ENCODE measurements around the gene COX5A.
A peak's percentile ranks its signal among the peaks of the same experiment; 100 is the strongest.

Gene COX5A

DNA sequence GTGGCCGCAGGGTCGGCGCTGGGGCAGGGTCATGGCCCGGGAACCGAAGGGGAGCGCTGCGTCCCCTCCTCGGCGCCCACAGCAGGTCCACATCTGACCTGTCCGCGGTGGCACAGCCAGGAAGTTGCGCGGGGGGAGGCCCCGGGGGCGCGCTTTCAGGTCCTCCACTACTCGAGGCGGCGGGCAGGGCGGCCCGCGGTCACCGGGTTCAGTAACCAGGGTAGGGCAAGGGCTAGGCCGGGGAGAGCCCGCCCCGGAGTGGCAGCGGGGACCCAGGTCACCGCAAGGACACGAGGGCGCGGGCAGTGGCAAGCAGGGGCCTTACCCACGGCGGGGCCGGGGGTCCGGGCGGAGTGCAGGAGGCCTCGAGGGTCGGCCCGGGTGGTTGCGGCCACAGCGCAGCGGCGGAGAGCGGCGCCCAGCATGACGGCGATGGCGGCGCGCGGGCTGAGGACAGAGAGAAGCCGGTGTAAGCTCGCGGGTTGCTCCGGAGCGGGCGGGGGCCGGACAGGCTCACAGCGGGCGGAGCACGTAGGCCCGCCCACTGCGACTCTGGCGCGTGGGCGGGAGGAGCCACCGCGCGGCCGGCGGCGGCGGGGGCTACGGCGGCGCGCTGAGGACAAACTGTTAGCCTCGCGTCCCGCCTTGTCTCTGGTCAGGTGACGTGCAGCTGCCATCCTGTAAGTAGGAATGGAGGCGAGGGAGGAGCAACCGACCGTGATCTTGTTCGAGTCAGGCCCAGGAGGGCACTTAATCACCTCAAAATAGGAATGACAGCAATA, at the start of gene COX5A:
COX5A (minus strand) TSS at position 484 of the 782 bp plus-strand sequence; CDS start at position 425, 59 bp downstream.
- peak; percentile 92 for DNase-seq

DNA sequence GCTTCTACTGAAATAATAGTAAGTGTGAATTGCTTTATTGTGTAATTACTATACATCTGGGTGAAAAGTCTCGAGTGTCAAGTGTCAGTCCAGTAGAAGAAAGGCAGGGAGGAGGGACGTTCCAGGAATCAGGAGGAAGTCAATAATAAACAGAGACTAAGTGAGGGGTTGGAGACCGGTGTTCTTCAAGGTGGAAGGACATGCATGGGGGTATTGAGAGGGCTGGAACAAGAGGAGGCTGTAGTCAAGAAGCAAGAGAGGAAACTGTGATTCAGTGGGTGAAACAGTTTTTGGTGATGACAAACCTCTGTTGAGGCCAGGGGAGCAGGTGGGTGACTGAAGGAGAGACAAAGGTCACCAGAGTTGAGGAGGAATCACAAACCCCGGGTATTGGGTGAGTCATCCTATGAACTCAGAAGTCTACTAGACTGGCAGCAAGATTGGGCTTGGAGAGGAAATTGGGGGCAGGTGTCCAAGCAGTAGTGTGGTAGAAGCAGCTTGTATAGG, 45.9 kb upstream of the COX5A start:
- no peak for DNase-seq

DNA sequence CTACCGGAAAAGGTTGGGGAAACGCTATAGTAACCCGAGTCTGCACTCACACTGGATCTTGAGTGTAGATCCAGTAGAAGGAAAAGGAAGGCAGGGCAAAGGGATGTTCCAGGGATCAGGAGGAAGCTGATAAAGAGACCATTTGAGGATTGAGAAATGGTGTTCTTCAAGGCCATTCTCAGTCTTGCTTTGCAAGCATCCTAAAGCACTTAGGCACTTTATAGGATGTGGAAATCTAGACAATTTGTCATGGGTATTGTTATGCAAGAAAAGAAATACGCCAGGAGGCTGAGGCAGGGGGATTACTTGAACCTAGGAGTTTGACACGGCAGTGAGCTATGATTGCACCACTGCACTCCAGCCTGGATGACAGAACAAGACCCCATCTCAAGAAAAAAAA, 44.3 kb upstream of the COX5A start:
- DNase-seq, result no peak

DNA sequence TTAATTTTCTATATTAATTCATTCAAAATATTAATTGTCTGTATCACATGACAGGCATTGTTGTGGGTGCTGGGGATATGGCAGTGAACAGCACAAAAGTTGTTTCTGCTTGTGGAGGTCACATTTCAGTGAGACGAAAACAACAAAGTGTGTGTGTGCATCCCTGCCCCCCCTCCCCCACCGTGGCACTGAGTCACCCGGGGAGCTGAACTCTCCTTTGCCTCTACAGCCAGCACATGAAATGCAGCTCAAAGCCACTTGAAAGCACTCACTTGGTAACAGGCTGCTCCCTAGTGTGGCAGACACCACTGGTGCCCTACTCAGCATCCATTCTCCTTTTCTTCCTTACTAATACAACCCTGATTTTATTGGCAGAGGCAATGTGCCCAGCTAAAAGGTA, 40.6 kb upstream of the COX5A start:
- DNase-seq, result no peak

DNA sequence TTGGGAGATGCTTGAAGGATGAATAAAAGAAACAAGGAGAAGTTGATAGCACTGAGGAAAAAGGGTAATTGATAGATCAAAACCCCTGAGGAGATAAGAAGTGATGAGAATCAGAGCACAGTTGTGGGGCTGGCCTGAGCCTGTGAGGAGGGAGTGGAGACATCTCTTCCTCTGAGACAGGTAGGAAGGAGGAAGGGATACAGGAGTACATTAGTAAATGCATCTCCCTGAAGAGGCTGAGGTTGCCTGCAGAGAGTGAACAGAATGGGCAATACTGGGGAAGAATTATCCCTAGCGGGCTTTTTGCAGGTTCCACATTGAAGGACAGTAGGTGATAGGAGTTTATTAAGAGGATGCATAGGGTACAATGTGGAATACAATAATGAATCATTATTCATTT, 40.2 kb upstream of the COX5A start:
- DNase-seq, result no peak

DNA sequence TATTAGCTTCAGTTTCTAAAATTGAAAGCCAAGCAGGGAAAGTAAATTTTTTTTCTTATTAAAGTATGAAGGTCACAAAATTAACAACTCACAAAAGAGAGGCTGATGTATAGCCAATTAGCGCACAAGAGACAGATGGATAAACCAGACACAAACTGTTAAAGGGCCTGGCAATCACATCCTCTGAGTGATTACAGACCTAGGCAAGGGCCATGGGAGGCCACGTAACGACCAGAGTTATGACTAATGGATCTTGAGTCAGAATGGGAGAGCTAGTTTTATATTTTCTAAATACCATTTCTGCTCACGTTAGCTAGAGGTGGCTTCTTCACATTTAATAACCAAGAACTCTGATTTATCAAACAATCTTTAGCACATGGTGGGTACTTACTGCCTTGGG, 39.7 kb upstream of the COX5A start:
- no peak for DNase-seq

DNA sequence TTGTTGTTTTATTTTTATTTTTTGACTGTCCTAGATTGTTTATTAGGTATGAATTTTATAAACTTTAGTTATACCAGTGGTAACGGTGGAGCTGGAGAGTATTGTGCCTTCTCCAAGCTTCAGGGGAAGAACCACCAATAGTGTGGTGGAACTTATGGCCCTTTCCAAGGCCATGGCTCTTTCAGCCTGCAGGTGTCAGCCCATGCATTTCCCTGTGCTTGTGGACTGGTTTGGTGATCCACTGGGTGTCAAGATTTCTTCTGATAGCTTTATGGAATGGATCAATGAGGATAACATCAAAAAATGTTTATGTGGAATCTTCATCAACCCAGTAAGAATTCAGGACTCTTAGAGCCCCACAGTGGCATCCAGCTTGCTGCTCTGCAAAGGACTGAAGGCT, 38.3 kb upstream of the COX5A start:
- DNase-seq, result no peak

DNA sequence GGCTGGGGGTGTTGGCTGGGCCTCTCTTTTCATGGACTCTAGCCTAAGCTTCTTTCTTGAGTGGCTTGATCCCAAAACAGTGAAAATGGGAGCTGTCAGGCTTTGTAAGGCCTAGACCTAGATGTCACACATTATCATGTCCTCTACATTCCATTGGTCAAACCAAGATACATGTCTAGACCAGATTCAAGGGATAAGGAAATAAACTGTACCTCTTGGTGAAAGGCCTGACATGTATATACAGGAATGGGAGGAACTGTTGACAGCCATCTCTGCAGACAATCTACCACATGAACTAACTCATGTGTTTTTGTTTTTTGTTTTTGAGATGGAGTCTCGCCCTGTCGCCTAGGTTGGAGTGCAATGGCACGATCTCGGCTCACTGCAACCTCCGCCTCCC, 29.8 kb upstream of the COX5A start:
- no peak for DNase-seq

DNA sequence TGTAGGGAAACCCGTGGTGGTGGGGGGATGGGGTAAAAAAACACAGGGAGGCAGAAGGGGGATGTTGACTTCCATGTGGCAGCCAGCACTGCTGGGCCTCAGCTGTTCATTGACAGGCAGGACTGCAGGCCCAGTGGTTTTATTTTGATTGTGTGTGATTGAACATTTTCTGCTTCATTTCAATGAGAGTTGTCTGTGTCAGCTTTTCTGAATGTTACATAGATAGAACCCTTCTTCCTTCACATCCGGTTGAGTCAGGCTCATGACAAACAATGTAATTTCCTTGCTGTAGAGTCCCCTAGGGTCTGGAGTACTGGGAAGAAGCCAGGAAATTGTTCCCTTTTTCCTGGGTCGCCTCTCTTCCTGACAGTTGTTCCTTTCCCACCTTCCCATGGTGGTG, 26.9 kb upstream of the COX5A start:
- DNase-seq, result no peak

DNA sequence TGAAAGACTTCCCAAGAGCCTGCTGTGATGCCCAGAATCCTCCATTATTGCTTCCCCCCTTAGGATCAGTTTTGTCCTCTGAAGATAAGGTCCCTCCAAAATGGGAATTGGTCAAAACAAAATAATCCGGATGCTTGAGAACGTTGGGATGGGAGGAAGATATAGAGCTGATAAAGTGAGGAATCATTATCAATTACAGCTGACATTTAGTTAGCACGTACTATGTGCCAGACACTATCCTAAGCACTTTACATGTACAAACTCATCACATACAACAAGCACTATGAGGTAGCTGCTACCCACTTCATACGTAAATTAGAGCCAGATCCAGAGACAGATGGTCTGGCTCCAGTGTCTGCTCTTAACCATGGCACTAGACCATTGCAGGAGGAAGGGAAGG, 25.3 kb upstream of the COX5A start:
- no peak for DNase-seq

DNA sequence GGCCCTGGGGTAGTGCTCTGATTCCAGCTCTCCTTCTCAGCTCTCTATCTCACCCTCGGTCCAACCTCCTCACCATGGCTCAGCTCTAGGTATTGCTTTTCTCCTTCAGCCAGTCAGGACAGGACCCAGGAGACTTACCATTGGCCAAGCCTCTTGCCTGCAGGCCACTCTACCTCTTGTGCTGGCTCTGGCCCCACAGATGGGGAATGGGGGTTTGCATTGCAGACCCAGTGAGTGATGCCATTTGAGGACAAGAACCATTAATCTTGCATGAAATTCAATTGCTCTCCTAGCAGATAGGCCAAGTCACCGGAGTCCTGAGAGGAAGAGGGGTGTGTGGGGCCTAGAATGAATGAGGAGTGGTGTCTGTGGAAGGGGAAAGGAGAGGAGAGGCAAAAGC, 24.8 kb upstream of the COX5A start:
- no peak for DNase-seq

DNA sequence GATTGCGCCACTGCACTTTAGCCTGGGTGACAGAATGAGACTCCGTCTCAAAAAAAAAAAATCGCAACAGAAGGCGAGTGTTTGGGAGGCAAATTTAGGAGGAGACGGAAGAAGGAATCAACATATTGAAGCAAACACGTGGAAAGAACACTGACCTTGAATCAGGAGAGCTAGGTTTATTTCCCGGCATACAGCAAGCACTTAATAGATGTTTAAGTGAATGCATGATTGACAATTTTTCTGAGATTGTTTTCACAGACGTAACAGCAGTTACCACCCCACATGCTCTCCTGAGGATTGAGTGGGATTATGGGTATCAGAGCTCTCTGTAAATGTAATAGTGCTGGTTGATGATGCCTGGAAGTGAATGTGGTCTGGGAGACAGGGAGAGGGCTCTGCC, 24.3 kb upstream of the COX5A start:
- DNase-seq, result no peak

DNA sequence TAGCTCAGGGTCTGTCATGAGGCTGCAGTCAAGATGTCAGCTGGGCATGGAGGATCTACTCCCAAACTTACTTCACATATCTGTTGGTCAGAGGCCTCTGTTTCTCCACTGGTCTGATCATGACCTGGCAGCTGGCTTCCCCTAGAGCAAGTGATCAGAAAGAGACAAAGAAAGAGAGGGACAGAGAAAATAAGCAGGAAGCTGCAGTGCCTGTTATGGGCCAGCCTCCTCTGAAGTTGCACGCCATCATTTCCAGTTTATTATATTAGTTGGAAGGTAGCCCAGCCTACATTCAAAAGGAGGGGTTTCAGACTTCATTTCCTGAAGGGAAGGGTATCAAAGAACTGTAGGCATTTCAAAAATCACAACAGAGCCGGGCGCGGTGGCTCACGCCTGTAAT, 23.7 kb upstream of the COX5A start:
- DNase-seq, result no peak

DNA sequence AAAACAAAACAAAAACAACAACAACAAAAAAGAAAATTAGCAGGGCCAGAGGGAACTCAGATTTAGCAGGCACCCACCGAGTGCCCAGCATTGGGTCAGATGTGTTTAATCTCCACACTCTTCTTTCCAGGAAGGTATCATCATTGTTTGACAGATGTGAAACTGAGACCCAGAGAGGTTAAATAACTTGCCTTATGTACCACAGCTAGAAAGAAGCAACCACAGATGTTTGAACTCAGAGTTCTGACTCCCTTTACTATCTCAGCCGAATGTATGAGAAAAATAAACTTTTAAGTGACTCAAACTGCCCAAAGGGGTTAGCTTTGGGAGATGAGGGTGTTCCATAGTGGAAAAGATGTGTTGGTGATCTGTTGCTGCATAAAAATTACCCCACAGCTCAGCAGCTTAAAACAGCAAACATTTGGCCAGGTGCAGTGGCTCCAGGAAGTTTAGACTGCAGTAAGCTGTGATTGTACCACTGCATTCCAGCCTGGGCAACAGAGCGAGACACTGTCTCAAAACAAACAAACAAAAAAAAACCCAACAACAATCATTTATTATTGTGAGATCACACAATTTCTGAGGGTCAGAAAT, 23.2 kb upstream of the COX5A start:
- no peak for DNase-seq

DNA sequence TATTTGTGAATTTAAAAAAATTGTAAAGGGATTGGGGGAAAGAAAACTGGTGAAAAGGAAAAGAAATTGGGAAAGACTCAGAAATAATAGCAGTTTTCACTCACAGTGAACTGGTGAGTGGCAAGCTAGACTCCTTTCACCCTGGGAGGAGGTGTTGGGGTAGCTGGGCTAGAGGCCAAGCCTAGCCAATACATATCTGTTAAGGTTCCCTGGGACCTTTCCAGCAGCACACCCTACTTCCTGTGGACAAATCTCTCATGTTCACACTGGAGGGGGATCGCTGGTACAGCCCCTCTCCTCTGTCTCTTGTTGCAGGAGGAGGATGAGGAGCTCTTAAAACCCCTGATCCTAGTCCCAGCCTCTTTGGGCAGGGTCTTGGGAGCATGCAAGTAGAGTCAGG, 22.4 kb upstream of the COX5A start:
- DNase-seq, result no peak

DNA sequence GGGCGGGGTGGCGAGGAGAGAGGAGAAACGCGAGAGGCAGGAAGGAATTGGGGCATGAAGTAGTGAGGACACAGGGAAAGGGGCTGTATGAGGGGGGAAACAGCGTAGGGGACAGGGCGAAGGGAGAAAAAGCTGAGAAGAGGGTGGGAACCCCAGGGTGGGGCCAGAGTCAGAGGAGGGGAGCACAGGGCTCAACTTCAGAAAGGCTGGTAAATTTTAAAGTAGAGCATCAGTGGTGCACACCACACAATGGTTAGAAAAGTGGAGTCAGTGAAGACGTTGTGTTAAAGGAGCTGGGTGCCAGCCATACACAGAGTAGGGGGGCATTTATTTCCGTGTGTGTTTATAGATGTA, 21.7 kb upstream of the COX5A start:
- no peak for DNase-seq

DNA sequence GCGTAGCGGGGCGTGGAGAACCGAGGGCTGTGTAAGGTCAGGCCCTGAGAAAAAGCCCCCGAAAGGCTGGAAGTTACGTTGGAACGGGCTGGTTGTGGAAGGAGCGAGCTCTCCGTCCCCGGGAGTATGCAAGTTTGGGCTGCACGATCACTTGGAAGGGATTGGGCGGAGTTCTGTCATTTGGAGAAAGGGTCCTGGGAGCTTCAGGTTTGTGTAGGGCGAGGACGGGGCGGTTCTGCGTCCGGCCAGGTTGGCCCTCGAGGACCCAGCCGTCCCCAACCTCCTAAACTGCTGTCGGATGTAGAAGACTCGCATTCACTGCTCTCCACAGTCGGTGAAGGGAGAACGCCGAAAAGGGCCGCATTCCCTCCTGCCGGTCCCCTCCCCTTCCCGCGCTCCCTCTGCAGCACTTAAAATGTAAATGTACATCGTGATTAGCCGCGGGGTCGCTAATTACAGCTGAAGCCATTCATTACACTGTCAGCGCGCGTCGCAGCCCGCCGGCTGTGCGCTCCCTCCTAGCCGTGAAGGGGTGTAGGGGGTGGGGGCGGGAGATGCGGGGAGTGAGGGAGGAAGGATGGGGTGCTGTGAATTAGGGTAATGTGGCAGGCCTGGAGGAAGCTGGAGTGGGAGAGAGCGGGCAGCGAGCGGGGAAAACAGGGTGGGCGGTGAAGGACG, 21.2 kb upstream of the COX5A start:
- no peak for DNase-seq

DNA sequence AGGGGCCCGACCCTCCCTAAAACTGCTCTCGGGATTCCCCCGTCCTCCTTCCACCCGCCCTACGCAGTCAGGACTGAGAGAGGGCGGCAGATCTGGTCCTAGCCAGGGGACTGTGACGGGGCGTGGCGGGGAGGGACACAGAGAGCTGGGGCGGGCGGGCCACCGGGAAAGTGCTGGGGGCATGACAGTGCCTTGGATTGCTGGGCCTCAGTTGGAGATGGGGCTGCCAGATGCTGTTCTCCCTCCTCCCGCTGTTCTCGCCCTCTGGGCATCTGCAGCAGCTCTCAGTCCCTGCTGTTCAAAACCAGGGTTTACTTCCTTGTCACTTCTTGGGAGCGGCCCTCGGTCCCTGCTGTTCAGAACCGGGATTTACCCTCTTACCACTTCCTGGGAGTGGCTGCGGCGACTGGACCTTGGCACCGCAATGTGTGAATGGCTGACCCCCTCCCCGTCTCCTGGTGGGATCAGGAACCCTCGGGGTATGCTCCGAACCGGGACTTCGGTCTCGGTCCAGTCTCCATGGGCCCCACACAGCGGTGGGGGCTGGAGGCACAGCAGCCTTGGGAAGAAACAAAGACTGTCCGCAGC, 20.5 kb upstream of the COX5A start:
- no peak for DNase-seq

DNA sequence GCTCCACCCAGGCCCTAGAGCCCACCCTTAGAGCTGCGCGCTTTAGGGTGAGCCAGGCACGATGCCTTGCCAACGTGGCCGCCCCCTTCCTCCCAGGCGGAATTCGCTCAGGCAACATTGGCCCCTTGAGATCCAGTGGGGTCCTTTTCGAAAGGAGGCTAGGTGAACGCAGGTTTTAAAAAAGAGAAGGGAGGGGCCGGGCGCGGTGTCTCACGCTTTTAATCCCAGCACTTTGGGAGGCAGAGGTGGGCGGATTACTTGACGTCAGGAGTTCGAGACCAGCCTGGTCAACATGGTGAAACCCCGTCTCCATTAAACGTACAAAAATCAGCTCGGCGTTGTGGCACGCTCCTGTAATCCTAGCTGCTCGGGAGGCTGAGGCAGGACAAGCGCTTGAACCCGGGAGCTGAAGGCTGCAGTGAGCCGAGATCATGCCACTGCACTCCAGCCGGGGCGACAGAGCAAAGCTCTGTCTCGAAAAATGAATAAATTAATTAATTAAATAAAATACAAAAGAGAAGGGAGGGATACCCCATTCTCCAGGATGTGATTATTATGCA, 19.7 kb upstream of the COX5A start:
- no peak for DNase-seq

DNA sequence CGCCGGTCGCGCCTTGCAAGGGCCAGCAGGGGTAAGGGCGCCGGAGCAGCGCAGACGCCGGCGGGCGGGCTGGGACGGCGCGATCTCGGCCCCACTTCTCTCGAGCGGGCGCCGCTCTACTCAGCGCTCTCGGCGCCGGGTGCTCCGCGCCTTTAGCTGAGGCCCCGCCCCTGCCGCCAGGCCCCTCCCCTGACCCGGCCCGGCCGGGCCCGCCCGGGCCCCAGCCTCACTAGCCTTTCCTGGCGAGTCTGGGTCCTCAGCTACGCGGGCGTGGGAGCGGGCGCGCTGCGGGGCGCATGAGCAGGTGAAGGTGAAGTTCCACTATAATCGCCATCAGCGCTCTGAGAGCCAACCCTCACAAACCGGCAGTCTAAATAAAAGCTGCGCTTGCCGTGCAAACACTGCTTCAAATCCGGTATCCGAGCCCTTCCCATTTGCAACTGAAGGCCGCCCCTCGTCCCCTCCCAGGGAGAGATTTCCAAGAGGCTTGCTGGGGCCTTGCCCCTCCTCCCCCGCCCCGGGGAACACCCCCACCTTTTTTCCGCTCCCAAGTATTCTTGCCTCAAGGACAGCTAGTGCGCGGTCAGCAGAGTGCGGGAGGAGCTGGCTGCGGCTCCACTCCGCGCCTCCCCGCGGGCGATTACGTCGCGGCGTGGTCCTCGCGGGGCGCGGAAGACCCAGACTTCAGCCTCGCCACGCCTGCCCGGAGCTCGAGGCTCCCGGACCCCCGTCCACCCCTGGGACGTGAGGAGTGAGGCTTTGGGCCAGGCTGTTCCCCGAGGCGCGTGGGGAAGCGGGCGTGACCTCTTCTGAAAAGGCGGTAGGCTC, 19.0 kb upstream of the COX5A start, which contains the start of gene RPP25:
RPP25 (minus strand) TSS at position 125 of the 828 bp plus-strand sequence. CDS start 189 bp downstream, outside the sequence.
- DNase-seq, result peak; percentile 70

DNA sequence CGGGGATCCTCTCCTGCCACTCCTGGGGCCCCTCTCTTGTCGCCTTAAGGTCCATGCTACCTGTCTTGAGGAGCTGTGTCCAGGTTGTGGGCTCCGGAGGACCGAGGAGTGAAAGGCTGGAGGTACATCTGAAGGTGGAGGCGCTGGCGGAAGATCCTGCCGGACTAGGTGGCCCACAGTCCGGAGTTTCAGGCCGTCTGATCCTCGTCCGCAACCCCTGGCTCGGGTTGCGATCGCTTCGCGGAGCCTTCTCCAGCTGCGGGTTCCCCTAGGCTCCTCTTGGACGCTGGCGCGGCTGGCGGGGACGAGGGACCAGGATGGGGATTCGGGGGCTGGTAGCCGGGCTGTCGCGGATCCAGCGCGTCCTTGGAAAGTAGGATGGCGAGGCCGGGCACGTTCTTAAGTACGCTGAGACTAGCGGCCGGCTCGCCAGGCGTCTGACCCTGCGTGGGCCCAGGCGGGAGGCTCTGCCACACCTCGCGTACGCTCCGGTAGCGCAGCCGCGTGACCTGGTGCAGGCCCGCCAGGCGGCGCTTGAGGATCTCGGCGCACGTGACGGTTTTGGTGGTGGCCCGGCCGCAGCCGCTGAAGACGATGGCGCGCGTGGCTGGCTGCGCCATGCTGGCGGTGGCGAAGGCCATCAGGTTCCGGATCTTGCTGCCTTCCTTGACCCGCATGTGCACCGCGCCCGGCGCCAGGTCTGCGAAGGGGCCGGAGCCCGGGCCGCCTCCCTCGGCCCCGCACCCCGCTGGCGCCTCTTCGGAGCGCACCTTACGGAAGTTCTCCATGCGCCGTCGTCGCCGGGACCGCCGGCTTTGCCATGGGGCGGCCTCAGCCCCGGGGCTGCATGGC, 18.1 kb upstream of the COX5A start:
- DNase-seq, result peak; percentile 70

All from NCI-H526 treated with DMSO at 0.1 percent for 48 hours (cell line).